ENCODE data around the gene WDR20. TPM values are rescaled to one million over a fixed set of nuclear protein-coding genes. Genes with fewer than 3 reads are reported as not detected.

The WDR20 gene
- total and polyA plus RNA-seq, 2 donors (not counting 1 experiment from before 2014, with no cell fraction given), result 12.4 to 64.0 TPM

GRCh38 chr14:102238131-102238530 lies 98.4 kb downstream of the WDR20 start:
- ATAC-seq (ENCODE audit: low read depth), result no peak
- no peak overlapping the region for H2AFZ ChIP-seq (ENCODE audit: insufficient read depth, low read depth, low read length, poor library complexity, severe bottlenecking)
- H3K9me3 Mint-ChIP-seq (ENCODE audit: insufficient read depth), result no peaks in the 10 kb centered on the region
- H4K20me1 ChIP-seq (ENCODE audit: control insufficient read depth, insufficient read depth, low read length, poor library complexity, severe bottlenecking), result no peaks in the 10 kb centered on the region
- intact Hi-C loops (cut with micrococcal nuclease), result no loop called here
- no peaks in the 10 kb centered on the region for H3K36me3 ChIP-seq (replicated peaks in 1 of 2; ENCODE audit: control extremely low read depth in 1 of 2, control insufficient read depth in 1 of 2, extremely low read depth in 1 of 2, insufficient read depth in 2 of 2, low read length in 1 of 2)
- no peak overlapping the region for H3K27ac Mint-ChIP-seq
- H3K27me3 Mint-ChIP-seq, result no peaks in the 10 kb centered on the region
- H3K4me3 Mint-ChIP-seq, result no peak overlapping the region
- no peaks in the 10 kb centered on the region for H3K9me3 ChIP-seq (ENCODE audit: control extremely low read depth in 1 of 3, control insufficient read depth in 2 of 3, insufficient read depth in 1 of 3, low read length in 2 of 3)
- H3K27me3 ChIP-seq (replicated peaks in 1 of 4; ENCODE audit: control extremely low read depth in 1 of 4, control insufficient read depth in 3 of 4, insufficient read depth in 4 of 4, low read length in 3 of 4), result peaks cover 0 to 4% (median under 1%) of the 10 kb centered on the region in 4 experiments
- POLR2A ChIA-PET, result no interaction called here
- H3K9ac ChIP-seq (ENCODE audit: low read length), result no peak overlapping the region
- 68% methylated on average over 3 of the region's 4 CpGs for WGBS (ENCODE audit: insufficient coverage)
- H3K4me3 ChIP-seq (ENCODE audit: control extremely low read depth in 1 of 5, extremely low read depth in 1 of 5, insufficient read depth in 1 of 5, low read depth in 2 of 5, low read length in 4 of 5), result no peak overlapping the region
- CTCF ChIA-PET, result interaction anchor here (1.3 to 2.3 kb wide), 2 partner anchors 17 to 76 kb away, joined by 3 to 9 read pairs; no protein-coding TSS in a partner anchor
- H3K79me2 ChIP-seq (ENCODE audit: control insufficient read depth, insufficient read depth, low read length), result no peaks in the 10 kb centered on the region
- H3K27ac ChIP-seq (ENCODE audit: low read length in 2 of 2), result no peak overlapping the region
- no peak for TF ChIP-seq CTCF (IDR thresholded peaks at IDR 0.05)
- no peak for TF ChIP-seq EZH2 (IDR thresholded peaks at IDR 0.05; ENCODE audit: borderline replicate concordance, insufficient read depth, low read depth, low read length, poor library complexity, severe bottlenecking)
- peaks cover 0 to 6% of the 10 kb centered on the region in 2 donors for H3K4me1 ChIP-seq (ENCODE audit: control insufficient read depth in 2 of 2, insufficient read depth in 2 of 2, low read length in 2 of 2)
- H3K4me2 ChIP-seq (replicated peaks; ENCODE audit: low read depth, low read length, poor library complexity, severe bottlenecking), result no peak overlapping the region
- no peak for DNase-seq
- H3K4me1 Mint-ChIP-seq, result no peaks in the 10 kb centered on the region

GRCh38 chr14:102238766-102239165 lies 99.1 kb downstream of the WDR20 start:
- Histone ChIP-seq H3K9me3 (ENCODE audit: control extremely low read depth in 1 of 3, control insufficient read depth in 2 of 3, insufficient read depth in 1 of 3, low read length in 2 of 3) (peaks cover 0 to 3% (median 0%) of the 10 kb centered on the region in 3 donors), H3K4me3 (ENCODE audit: control extremely low read depth in 1 of 5, extremely low read depth in 1 of 5, insufficient read depth in 1 of 5, low read depth in 2 of 5, low read length in 4 of 5) (no peak overlapping the region), H3K27me3 (replicated peaks in 1 of 4; ENCODE audit: control extremely low read depth in 1 of 4, control insufficient read depth in 3 of 4, insufficient read depth in 4 of 4, low read length in 3 of 4) (peaks cover 0 to 4% (median under 1%) of the 10 kb centered on the region in 4 experiments), H4K20me1 (ENCODE audit: control insufficient read depth, insufficient read depth, low read length, poor library complexity, severe bottlenecking) (no peaks in the 10 kb centered on the region), H2AFZ (ENCODE audit: insufficient read depth, low read depth, low read length, poor library complexity, severe bottlenecking) (no peak overlapping the region), H3K79me2 (ENCODE audit: control insufficient read depth, insufficient read depth, low read length) (no peaks in the 10 kb centered on the region), H3K36me3 (replicated peaks in 1 of 2; ENCODE audit: control extremely low read depth in 1 of 2, control insufficient read depth in 1 of 2, extremely low read depth in 1 of 2, insufficient read depth in 2 of 2, low read length in 1 of 2) (no peaks in the 10 kb centered on the region), H3K27ac (ENCODE audit: low read length in 2 of 2) (no peak overlapping the region), H3K9ac (ENCODE audit: low read length) (no peak overlapping the region), H3K4me1 (ENCODE audit: control insufficient read depth in 2 of 2, insufficient read depth in 2 of 2, low read length in 2 of 2) (peaks cover 0 to 6% of the 10 kb centered on the region in 2 donors), H3K4me2 (replicated peaks; ENCODE audit: low read depth, low read length, poor library complexity, severe bottlenecking) (no peak overlapping the region)
- intact Hi-C loops (cut with micrococcal nuclease), result no loop called here
- Mint-ChIP-seq H3K27me3 (no peaks in the 10 kb centered on the region), H3K27ac (no peak overlapping the region), H3K4me1 (no peaks in the 10 kb centered on the region), H3K4me3 (no peak overlapping the region), H3K9me3 (ENCODE audit: insufficient read depth) (no peaks in the 10 kb centered on the region)
- DNase-seq (no peak), ATAC-seq (ENCODE audit: low read depth) (no peak)
- POLR2A ChIA-PET, result no interaction called here
- CTCF ChIA-PET, result interaction anchor here (0.7 to 1.3 kb wide), 2 partner anchors 17 to 36 kb away, joined by 3 read pairs; no protein-coding TSS in a partner anchor
- 86% methylated on average over 3 of the region's 3 CpGs for WGBS (ENCODE audit: insufficient coverage)
- no peak for TF ChIP-seq CTCF (IDR thresholded peaks at IDR 0.05)
